Suprapubic skin (tissue), 3 donors: ENCODE results near the gene CRCP.

Experiments
- CTCF ChIP-seq, 2 donors: fragments of 200-600 bp in 1 of 2; fragments of 450-650 bp in 1 of 2; sonication (generic) in 1 of 2; IDR thresholded peaks; one replicate each; pipeline ENCODE4 v1.5.1; 2016 to 2019; ENCODE audit warnings: antibody characterized with exemption in 2 of 2, mild to moderate bottlenecking in 1 of 2, moderate library complexity in 1 of 2
- POLR2AphosphoS5 ChIP-seq, 3 donors: sonication (generic); formaldehyde crosslinking; IDR thresholded peaks; one replicate each; pipeline ENCODE4 v1.6.1; 2017; ENCODE audit warnings: antibody characterized with exemption in 3 of 3

- TF ChIP-seq CTCF (IDR thresholded peaks at IDR 0.05) (no peak), POLR2AphosphoS5 (IDR thresholded peaks at IDR 0.05) (no peak)
Measured at GRCh38 chr7:66193146-66193725, 78.6 kb downstream of the CRCP start.
